Lung microvascular endothelial cell (primary cell): ENCODE measurements around the gene ZNF608. TPM values are rescaled to one million over a fixed set of nuclear protein-coding genes. Genes with fewer than 3 reads are reported as not detected.

ENCODE experiments used
- DNase-seq, 2 donors: peaks; one replicate each; pipeline versions ENCODE4 v3.0.0 to v3.0.0-alpha.2; 2010; ENCODE audit warnings: low read depth in 2 of 2
- total RNA-seq: library from RNA; depleted of rRNA; stranded (reverse); fragments of >200 nt; gene quantifications from 2 replicates; pipeline ENCODE4 v1.2.1, GENCODE V29; 2014

The ZNF608 gene
- total RNA-seq, 1 donor from 2014 or later: 5.8 TPM

DNA sequence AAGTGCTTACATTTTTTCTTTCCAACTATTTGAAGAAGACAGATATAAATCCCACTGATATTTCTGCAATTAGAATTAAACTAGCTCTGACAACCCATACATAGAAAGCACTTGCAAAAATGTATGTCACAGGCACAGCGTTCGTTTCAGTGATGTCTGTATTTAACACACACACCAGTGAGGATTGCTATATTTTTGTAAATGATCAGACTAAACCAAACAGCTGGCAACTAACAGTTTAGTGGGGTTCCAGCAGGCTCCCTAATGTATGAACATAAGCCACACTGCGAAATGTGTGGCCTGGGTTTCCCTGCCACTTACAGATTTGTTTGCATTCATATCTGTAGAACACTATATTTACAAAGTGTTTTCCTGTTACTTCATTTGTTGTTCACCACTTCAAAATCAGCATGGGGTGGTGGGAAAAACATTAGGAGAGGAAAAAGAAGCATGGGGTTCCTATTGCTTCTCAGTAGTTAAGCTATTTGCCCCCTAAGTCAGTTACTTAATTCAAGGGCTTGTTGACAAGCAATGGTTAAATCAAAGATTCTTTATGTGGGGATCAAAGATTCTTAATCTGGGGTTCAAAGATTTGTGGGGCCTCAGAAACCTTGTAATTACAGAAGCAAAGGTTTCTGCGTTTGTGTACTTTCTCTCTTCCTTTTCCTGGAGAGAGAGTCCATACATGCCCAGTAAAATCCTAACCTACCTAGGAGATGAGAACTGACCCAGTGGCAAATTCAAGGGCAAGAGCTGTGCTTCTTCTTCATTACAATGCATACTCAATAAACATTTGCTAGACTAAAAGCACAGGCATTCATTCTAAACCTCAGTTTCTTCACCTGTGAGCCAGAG, 27.1 kb downstream of the ZNF608 start:
- no peak for DNase-seq

GRCh38 chr5:124718380-124718789, 28.1 kb downstream of the ZNF608 start:
- peak in 1 of 2 donors; percentile 54 for DNase-seq

GRCh38 chr5:124716169-124716568, 30.3 kb downstream of the ZNF608 start:
- no peak for DNase-seq

- no peak for DNase-seq
These were observed 31.5 kb downstream of the ZNF608 start for GRCh38 chr5:124714910-124715309.

- DNase-seq: peak in 1 of 2 donors; percentile 33
These were observed 32.8 kb downstream of the ZNF608 start for GRCh38 chr5:124713595-124713994.

DNA sequence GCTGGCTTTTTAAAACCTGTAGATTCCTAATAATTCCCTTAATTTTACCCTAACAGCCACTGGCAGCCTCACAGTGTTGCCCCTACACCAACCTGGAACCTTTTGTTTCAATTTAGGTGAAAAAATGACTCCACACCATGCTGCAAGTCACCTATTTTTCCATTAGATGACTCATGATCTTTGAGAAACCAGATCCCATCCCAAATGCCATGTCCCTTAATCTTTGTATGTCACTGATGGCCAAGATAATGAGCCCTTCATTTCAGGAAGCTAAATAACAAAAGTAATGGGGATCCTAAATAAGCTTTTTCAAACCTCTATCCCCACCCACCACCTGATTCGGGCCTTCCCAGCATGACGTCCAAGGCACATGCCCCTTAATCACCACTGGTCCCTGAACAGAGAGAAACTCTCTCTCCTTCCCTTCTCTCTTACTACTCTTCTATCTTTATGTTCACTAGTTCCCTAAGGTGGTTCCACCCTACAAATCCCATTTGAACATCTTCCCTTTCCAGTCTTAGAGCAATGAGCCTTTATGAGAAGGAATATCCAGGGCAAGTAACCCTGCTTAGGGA, 33.6 kb downstream of the ZNF608 start:
- DNase-seq: no peak

- no peak for DNase-seq
These were observed 38.4 kb downstream of the ZNF608 start for GRCh38 chr5:124708086-124708485.

DNA sequence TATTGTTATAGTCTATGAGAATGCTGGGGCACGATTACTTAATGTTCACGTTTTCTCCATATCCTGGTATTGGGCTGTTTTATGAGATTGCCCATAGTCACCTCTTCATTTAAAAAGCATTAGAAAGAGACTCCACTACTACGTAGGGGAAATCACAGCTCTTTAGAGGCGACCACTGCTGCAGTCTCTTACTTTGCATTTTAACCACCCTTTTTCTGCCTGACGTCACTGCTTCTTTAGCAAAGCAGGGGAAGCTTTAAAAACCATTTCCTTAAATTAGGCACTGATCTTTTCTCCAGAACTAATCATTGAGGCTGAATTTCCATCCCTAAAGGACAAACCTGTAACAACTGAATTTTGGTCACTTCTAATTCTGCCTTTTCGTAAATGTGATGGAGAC, 38.9 kb downstream of the ZNF608 start:
- DNase-seq: no peak

DNA sequence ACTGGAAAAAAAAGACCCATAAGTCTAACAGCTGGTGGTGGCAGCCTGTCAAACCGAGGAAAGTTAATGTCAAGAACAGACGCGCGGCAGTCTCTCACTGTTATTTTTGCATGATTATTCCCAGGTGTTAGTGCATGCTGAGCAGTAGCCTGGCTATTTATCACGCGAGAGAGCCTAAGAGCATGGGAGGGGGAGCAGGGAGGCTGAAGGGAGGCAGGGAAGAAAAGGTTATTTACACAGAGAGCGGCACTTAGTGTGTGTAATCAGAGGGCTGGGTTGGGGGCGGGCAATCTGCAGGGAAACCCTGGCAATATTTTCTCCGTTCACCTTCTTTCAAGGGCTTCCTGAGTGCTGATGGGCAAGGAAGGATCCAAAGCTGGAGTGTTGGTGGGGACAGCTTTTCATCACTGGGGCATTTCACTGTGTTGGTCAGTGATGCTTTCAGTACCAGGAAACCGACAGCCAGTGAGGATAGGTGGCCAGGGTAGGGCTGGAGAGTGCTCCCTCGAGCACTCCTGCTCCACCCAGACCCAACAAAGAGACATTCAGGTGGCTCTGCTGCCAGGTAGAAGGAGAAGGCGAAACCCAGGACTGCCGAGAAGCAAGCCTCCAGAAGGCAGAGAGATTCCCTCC, 39.6 kb downstream of the ZNF608 start:
- no peak for DNase-seq

DNA sequence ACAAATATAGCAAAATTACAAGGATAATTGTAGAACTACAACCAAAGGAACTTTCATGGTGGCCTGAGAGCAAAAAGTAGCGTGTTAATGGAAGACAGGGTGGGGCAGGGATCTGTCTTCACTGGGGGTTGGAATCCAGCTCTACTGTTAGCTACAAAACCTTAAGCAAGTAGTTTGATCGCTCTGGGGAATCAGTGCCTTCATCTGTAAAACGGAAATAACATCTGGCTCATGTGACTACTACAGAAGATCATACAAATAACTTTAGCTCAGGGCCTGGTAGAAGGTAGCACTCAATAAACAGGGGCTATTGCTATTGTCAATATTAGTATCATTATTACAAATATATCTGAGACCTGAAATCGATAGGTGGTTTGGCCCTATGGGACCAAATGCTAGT, 40.4 kb downstream of the ZNF608 start:
- DNase-seq: no peak

- DNase-seq: no peak
These were observed 40.9 kb downstream of the ZNF608 start for GRCh38 chr5:124705577-124705976.

DNA sequence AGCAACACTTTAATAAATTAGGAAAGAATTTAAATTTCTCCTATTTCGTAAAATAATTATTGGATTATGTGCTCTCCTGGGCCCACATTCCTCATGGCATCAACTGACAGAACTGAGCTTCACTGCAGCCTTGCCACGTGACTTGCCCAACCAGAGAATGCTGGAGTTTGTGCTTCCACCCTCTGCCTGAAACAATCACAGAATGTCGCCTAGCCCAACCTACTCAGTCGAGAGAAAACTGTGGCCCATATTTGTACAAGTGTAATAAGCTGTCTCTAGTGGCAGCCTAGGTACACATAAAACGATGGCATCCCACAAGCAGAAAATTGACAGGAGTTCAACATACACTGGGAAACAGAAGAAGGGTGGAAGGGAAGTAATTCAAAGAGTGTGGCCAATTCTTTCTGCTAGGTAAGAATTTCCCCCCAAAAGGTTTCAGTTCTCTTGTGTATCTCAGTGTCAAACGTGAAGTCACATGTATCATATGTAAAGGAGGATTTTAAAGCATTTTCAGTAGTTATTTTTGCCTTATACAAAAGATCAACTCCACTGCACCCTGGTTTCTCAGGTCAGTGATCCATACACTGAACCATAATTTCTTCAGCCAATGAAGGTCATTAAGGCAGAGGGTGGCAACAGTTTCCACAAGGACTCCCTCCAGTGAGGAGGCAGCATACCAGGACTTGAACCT, 41.7 kb downstream of the ZNF608 start:
- DNase-seq: no peak

- no peak for DNase-seq
These were observed 42.4 kb downstream of the ZNF608 start for GRCh38 chr5:124703995-124704394.

- no peak for DNase-seq
These were observed 43.9 kb downstream of the ZNF608 start for GRCh38 chr5:124702525-124702924.

- DNase-seq: no peak
These were observed 44.5 kb downstream of the ZNF608 start for GRCh38 chr5:124701873-124702425.

DNA sequence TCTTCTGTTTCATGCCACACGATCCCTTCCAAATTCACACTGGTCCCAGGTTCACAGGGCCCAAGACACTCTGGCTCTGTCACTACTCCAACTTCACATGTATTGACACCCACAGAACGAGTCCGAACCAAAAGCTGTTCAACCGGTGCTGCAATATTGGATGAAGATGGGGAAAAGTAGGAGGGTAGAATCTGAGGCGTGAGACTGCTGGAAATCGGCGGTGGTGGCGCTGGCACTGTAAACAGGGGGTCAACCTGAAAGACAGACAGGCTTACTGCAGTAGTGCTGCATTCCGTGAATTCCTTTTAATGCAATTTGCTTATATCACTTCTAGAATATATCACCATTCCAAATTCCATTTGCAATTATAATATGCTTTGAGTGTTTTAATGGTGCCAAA, 45.4 kb downstream of the ZNF608 start:
- DNase-seq: no peak

- no peak for DNase-seq
These were observed 46.1 kb downstream of the ZNF608 start for GRCh38 chr5:124700333-124700732.

- DNase-seq: no peak
These were observed 47.7 kb downstream of the ZNF608 start for GRCh38 chr5:124698770-124699169.

GRCh38 chr5:124697933-124698591, 48.4 kb downstream of the ZNF608 start:
- peak in 1 of 2 donors; percentile 18 for DNase-seq

DNA sequence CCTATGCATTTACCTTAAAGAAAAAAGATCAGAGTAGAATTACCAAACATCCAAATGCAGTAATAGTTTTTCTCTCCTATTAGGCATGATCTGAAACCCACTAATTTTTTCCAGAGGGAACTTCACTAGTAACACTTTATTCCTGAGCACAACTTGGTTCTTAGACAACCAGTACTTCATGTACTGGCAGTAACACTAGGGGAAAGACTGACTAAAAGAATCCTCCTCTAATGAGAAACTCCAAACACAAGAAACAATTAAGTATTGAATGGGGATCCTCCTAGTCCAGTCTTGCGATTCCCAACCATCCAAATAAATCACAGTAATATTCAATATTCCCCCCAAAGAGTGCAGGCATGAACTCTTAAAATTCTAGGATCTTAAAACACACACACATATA, 48.9 kb downstream of the ZNF608 start:
- no peak for DNase-seq

DNA sequence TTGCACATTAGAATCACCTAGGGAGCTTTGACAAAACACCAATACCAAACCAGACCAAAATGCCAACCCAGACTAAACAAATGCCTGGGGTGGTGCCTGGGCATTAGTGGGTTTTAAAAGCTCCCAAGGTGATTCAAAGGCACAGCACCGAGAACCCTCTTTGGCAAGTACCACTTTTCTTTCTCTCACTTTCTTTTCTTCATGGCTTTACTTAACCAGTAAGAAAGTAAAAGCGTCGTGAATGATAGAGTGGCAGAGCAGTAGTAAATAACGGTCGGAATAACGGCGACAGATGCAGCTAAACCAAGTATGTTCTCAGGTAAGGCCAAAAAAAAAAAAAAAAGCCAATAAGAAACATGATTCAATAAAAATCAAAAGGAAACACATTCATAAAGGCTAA, 49.5 kb downstream of the ZNF608 start:
- DNase-seq: no peak
